Mucosa of descending colon (tissue), 3 donors: Measurements from ENCODE around the gene CLVS2. TPM values are rescaled to one million over a fixed set of nuclear protein-coding genes. Genes with fewer than 3 reads are reported as not detected.

Source experiments
- ATAC-seq: fragments of 200-7000 bp; cut with Tn5 transposase; one replicate; pipeline ENCODE4 v1.9.1; 2020; ENCODE audit warnings: mild to moderate bottlenecking, moderate library complexity
- DNase-seq, 3 donors: peaks; one replicate each; pipeline ENCODE4 v3.0.0-alpha.2; 2020
- H3K36me3 ChIP-seq: fragments of 200-600 bp; one replicate; pipeline ENCODE4 v1.8.0; 2021; ENCODE audit warnings: low read depth, mild to moderate bottlenecking
- H3K4me1 ChIP-seq: fragments of 200-600 bp; one replicate; pipeline ENCODE4 v1.8.0; 2021; ENCODE audit warnings: low read depth, mild to moderate bottlenecking
- H3K4me3 ChIP-seq: fragments of 200-600 bp; one replicate; pipeline ENCODE4 v1.8.0; 2021; ENCODE audit warnings: mild to moderate bottlenecking
- H3K9me3 ChIP-seq: fragments of 200-600 bp; one replicate; pipeline ENCODE4 v1.8.0; 2021; ENCODE audit warnings: mild to moderate bottlenecking
- CTCF ChIP-seq: fragments of 200-600 bp; IDR thresholded peaks from one replicate; pipeline ENCODE4 v1.8.0; 2022; ENCODE audit warnings: antibody characterized with exemption, mild to moderate bottlenecking
- intact Hi-C, 2 donors: fragments of 100-400 bp; cut with DNase I in 1 of 2; cut with micrococcal nuclease in 1 of 2; formaldehyde crosslinking; loops; one replicate each; pipeline versions ENCODE4 v1.11.0 to v1.11.1; 2022; cut with DNase I, micrococcal nuclease
- total RNA-seq, 3 donors: library from RNA; stranded (reverse); fragmentation: NEBNext Ultra II Directional in 2 of 3; extraction: Animal tissue kit (Norgen Biotek cat#: 25700) in 2 of 3; gene quantifications; one replicate each; pipeline versions ENCODE4 v1.2.1 to v1.2.4, GENCODE V29; 2021 to 2023
- donor health status: DM: no; HTN: no; CAD: no; lungs with moderate emphysema.
- donor health status: DM: no; HTN: no; CAD: no.
- donor health status: DM: no; HTN: yes; CAD: no.

Gene CLVS2
- total RNA-seq, 3 donors from 2014 or later = 0.03 to 0.92 (median 0.19) TPM

- Histone ChIP-seq H3K4me1 (no peaks in the 10 kb centered on the region), H3K36me3 (no peaks in the 10 kb centered on the region), H3K9me3 (no peaks in the 10 kb centered on the region), H3K4me3 (no peak overlapping the region)
- DNase-seq (no peak), ATAC-seq (no peak)
- intact Hi-C loops = no loop called here
- no peak for TF ChIP-seq CTCF
Measured at GRCh38 chr6:122997541-122998150, 1.6 kb downstream of the CLVS2 start.

DNA sequence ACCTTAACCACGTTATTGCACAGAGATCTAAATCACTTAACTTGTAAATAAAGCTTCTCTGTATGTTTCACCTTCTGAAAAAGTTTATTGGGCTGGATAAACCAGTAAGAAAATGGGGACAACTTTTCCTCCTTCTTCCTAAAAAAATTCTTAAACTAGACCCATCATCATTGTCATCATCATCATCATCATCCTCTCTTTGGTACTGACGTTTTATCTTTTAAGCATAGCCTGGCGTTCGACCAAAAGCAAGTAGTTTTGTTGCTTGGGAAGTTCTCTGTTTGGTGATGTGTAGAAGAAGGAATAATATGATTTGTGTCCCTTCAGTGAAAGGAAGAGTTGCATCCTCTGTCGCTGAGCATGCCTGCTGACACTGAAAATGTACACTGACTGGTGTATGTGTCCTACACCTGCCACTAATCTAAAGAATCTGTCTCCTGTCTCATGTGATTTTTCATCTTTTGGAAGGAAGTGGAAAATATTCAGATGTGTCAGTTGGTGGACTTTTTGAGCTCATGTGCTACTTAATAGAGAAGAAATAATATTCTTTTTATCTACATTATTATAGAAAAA, 2.5 kb downstream of the CLVS2 start:
- TF ChIP-seq CTCF = no peak
- intact Hi-C loops = no loop called here
- Histone ChIP-seq H3K9me3 (no peaks in the 10 kb centered on the region), H3K4me1 (no peaks in the 10 kb centered on the region), H3K36me3 (no peaks in the 10 kb centered on the region), H3K4me3 (no peak overlapping the region)
- ATAC-seq (no peak), DNase-seq (no peak)

DNA sequence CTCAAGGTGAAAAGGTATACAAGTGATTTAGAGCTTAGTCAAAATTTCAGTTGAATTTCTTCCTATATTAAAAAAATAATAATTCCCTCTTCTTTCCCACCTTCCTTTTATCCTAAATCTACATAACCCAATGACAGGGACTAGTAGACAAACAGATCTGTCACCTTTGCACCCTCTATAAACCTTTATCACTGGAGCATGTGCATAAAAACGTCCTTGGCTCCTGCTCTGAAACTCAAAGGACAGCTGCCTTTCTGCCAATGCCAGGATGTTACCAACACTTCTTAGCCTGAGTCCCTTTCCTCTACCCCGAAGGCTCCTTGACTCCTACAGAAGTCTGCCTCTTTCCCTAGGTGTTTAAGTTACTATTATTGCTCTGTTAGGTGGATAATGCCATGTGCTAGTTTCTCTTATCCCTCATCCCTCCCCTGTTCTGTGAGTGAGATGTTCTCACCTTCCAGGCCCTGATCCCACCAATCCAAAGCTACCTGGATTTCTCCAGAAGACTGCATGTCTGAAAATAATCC, 4.3 kb downstream of the CLVS2 start:
- no peak for TF ChIP-seq CTCF
- DNase-seq = no peak
- no peak for ATAC-seq

DNA sequence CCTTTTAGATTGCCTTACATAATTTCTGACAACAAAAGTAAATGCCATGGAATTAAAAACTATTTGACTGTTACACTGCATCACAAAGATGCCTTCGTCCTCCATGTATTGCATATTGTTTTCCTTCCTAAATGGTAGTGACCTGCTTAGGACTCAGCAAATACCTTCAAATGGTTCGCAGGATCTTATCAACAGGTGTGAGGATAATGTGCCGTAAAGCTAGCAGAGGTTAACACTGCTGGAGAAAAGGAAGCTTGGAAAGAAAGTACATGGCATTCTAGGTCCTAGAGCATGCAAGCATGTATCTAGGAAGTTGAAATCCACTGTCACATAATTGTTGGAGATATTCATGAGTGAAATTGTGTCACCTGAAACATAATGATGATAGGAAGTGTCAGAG, 5.5 kb downstream of the CLVS2 start:
- Histone ChIP-seq H3K4me1 (no peaks in the 10 kb centered on the region), H3K4me3 (no peak overlapping the region), H3K36me3 (no peaks in the 10 kb centered on the region), H3K9me3 (no peaks in the 10 kb centered on the region)
- ATAC-seq (no peak), DNase-seq (no peak)
- intact Hi-C loops = no loop called here
- TF ChIP-seq CTCF = no peak

More for the DNA sequence above, 4.3 kb downstream of the CLVS2 start:
- H3K4me3 ChIP-seq = no peak overlapping the region
- H3K9me3 ChIP-seq = no peaks in the 10 kb centered on the region
- intact Hi-C loops = no loop called here
- no peaks in the 10 kb centered on the region for H3K36me3 ChIP-seq
- no peaks in the 10 kb centered on the region for H3K4me1 ChIP-seq

GRCh38 chr6:123007885-123008284, 11.8 kb downstream of the CLVS2 start:
- intact Hi-C loops = no loop called here
- ATAC-seq = no peak

More at GRCh38 chr6:123007885-123008284, 11.8 kb downstream of the CLVS2 start:
- Histone ChIP-seq H3K4me3 (no peak overlapping the region), H3K9me3 (no peaks in the 10 kb centered on the region), H3K36me3 (no peaks in the 10 kb centered on the region), H3K4me1 (no peaks in the 10 kb centered on the region)
- DNase-seq = no peak
- TF ChIP-seq CTCF = no peak
